GM12878 (cell line): ENCODE data around the gene PLA2G3. TPM values are rescaled to one million over a fixed set of nuclear protein-coding genes. Genes with fewer than 3 reads are reported as not detected.

Experiments
- ATAC-seq: fragments of 200-7000 bp; cut with Tn5 transposase; 3 replicates; pipeline ENCODE4 v1.9.1; 2020; ENCODE audit warnings: mild to moderate bottlenecking, moderate library complexity
- BruUV-seq: library from RNA; stranded (reverse); fragments of 400-500 nt; replicated peaks from 2 replicates; lab custom pipeline; 2021; lab: Mats Ljungman, UMichigan
- CTCF ChIA-PET: fragments of 300-600 bp; sonication (Branson Sonifier 250); formaldehyde crosslinking; extraction: SDS; loops from one replicate; lab custom pipeline; 2021; ENCODE audit warnings: inconsistent platforms; lab: Yijun Ruan, JAX
- POLR2A ChIA-PET: fragments of 350-600 bp; formaldehyde crosslinking; extraction: SDS; loops from one replicate; lab custom pipeline; 2021; ENCODE audit warnings: inconsistent platforms; lab: Charles Lee
- RAD21 ChIA-PET: fragments of 300-600 bp; sonication (Branson Sonifier 250); formaldehyde crosslinking; loops from one replicate; lab custom pipeline; 2023; ENCODE audit warnings: antibody characterized with exemption; ENCODE audit not compliant: unreplicated experiment; lab: Charles Lee
- SMC1A ChIA-PET: fragments of 300-600 bp; sonication (Branson Sonifier 250); formaldehyde crosslinking; loops from one replicate; lab custom pipeline; 2023; ENCODE audit not compliant: unreplicated experiment, uncharacterized antibody; lab: Charles Lee
- DNase-seq: peaks from one replicate; pipeline ENCODE4 v3.0.0-alpha.2; 2011; ENCODE audit warnings: low read depth, low spot score
- FAIRE-seq: peaks from 3 replicates; lab custom pipeline; 2011; peaks lifted over from hg19 to GRCh38; lab: Jason Lieb, UNC
- H2AFZ ChIP-seq: 2 replicates; pipeline ENCODE4 v1.6.0; 2011; ENCODE audit warnings: low read depth, low read length, control low read depth; ENCODE audit not compliant: control insufficient read depth
- H3K27ac ChIP-seq: 2 replicates; pipeline ENCODE4 v1.5.1; 2011; ENCODE audit warnings: control low read depth; ENCODE audit not compliant: control insufficient read depth, insufficient read depth
- H3K27me3 ChIP-seq, 2 experiments: replicated peaks in 1 of 2; 2 replicates each; pipeline versions ENCODE4 v1.6.0 to v1.6.1; 2011; ENCODE audit warnings: low read length in 1 of 2; ENCODE audit not compliant: control insufficient read depth in 2 of 2, insufficient read depth in 2 of 2
- H3K36me3 ChIP-seq, 2 experiments: 2 replicates each; pipeline ENCODE4 v1.5.1; 2011; ENCODE audit warnings: low read length in 1 of 2; ENCODE audit not compliant: control insufficient read depth in 2 of 2, insufficient read depth in 2 of 2
- H3K4me1 ChIP-seq: 2 replicates; pipeline ENCODE4 v1.6.1; 2011; ENCODE audit warnings: mild to moderate bottlenecking, low read length, moderate library complexity, mixed read lengths; ENCODE audit not compliant: control insufficient read depth, insufficient read depth
- H3K4me2 ChIP-seq: 2 replicates; pipeline ENCODE4 v1.6.0; 2011; ENCODE audit warnings: control low read depth; ENCODE audit not compliant: control insufficient read depth, insufficient read depth
- H3K4me3 ChIP-seq: fragments of 200-600 bp; sonication (generic); 2 replicates; pipeline ENCODE4 v1.5.1; 2016
- H3K79me2 ChIP-seq: 2 replicates; pipeline ENCODE4 v1.6.0; 2011; ENCODE audit warnings: low read length; ENCODE audit not compliant: control insufficient read depth, insufficient read depth
- H3K9ac ChIP-seq: 2 replicates; pipeline ENCODE4 v1.8.0; 2011; ENCODE audit warnings: low read length, control low read depth, mixed read lengths; ENCODE audit not compliant: control insufficient read depth, insufficient read depth
- H3K9me3 ChIP-seq: replicated peaks from 3 replicates; pipeline ENCODE4 v1.5.1; 2011; ENCODE audit warnings: mild to moderate bottlenecking, low read length; ENCODE audit not compliant: control insufficient read depth, insufficient read depth
- H4K20me1 ChIP-seq: 2 replicates; pipeline ENCODE4 v1.6.0; 2011; ENCODE audit not compliant: control insufficient read depth, insufficient read depth
- BMI1 ChIP-seq: fragments of 450-650 bp; IDR thresholded peaks from 2 replicates; pipeline ENCODE4 v1.6.1; 2016; ENCODE audit warnings: mild to moderate bottlenecking, moderate library complexity, borderline replicate concordance
- CREB1 ChIP-seq: IDR thresholded peaks from 2 replicates; pipeline ENCODE4 v1.6.1; 2012; ENCODE audit warnings: low read depth, mild to moderate bottlenecking, inconsistent platforms
- CREM ChIP-seq: IDR thresholded peaks from 2 replicates; pipeline ENCODE4 v1.6.1; 2014; ENCODE audit warnings: antibody characterized with exemption, low read depth
- DPF2 ChIP-seq: fragments of 450-650 bp; IDR thresholded peaks from 2 replicates; pipeline ENCODE4 v1.6.1; 2017; ENCODE audit warnings: mild to moderate bottlenecking
- GATAD2B ChIP-seq: fragments of 450-650 bp; conservative IDR thresholded peaks from 2 replicates; pipeline ENCODE4 v1.6.1; 2017; ENCODE audit warnings: low read depth, mild to moderate bottlenecking, moderate library complexity
- HDAC6 ChIP-seq: fragments of 200-600 bp; sonication (generic); IDR thresholded peaks from one replicate; pipeline ENCODE4 v1.8.0; 2017; ENCODE audit warnings: antibody characterized with exemption; ENCODE audit not compliant: unreplicated experiment
- HSF1 ChIP-seq: fragments of 150-350 bp; IDR thresholded peaks from 2 replicates; pipeline ENCODE4 v1.6.1; 2014; ENCODE audit warnings: mild to moderate bottlenecking, low read depth, low read length
- JUNB ChIP-seq: IDR thresholded peaks from 2 replicates; pipeline ENCODE4 v1.6.1; 2016; ENCODE audit warnings: antibody characterized with exemption, mild to moderate bottlenecking
- MXI1 ChIP-seq: fragments of 150-350 bp; IDR thresholded peaks from 2 replicates; pipeline ENCODE4 v1.6.1; 2011; ENCODE audit warnings: low read depth, mild to moderate bottlenecking, inconsistent platforms, low read length, improper control_type of control experiment
- RAD51 ChIP-seq: fragments of 450-650 bp; IDR thresholded peaks from 2 replicates; pipeline ENCODE4 v1.6.1; 2016; ENCODE audit warnings: moderate library complexity, mild to moderate bottlenecking, inconsistent platforms
- SREBF2 ChIP-seq: IDR thresholded peaks from 2 replicates; pipeline ENCODE4 v1.6.1; 2012; ENCODE audit warnings: mild to moderate bottlenecking, low read length
- WGBS: methylation state at CpG from one replicate; pipeline ENCODE4 v1.1.6; 2016; ENCODE audit warnings: low lambda C conversion rate; ENCODE audit not compliant: insufficient replicate concordance, insufficient coverage; ENCODE audit errors: missing lambda C conversion rate; 5-methylcytosine and 5-hydroxymethylcytosine counted together
- in situ Hi-C: fragments of 300-500 bp; cut with MboI; formaldehyde crosslinking; loops from 9 replicates; pipeline ENCODE4 v1.14.3; 2018; ENCODE audit warnings: mixed read lengths
- intact Hi-C: fragments of 100-400 bp; cut with micrococcal nuclease; formaldehyde crosslinking; loops from one replicate; pipeline ENCODE4 v1.14.2; 2022; ENCODE audit not compliant: unreplicated experiment
- polyA plus RNA-seq, 11 experiments: library from polyadenylated mRNA; depleted of rRNA in 4 of 11; unstranded in 6 of 11; stranded (reverse) in 5 of 11; fragments of >200 nt; fragmentation: Nextera tagmentation in 4 of 11; fragmentation: Illumina TruSeq in 1 of 11; extraction: Ambion mirVana in 4 of 11; extraction: Trizol in 1 of 11; gene quantifications; 1 replicate in 1 of 11; 2 replicates in 10 of 11; pipeline versions ENCODE4 v1.2.1 to v1.2.3, GENCODE V29; 2011 to 2016; ENCODE audit warnings: inconsistent platforms in 2 of 11, missing spikeins in 2 of 11, low read depth in 1 of 11
- total RNA-seq, 4 experiments: library from RNA; depleted of rRNA in 3 of 4; stranded (reverse); fragments of >200 nt in 3 of 4; fragmentation: Illumina TruSeq in 1 of 4; extraction: Trizol in 1 of 4; gene quantifications; 2 replicates each; pipeline versions ENCODE4 v1.2.1 to v1.2.3, GENCODE V29; 2013 to 2021
- TF ChIP-seq, protein P1 (sequence below): IDR thresholded peaks from 2 replicates; pipeline ENCODE4 v1.6.1; 2011; ENCODE audit warnings: low read depth, mild to moderate bottlenecking, low read length, moderate library complexity, borderline replicate concordance; ENCODE audit errors: extremely low read depth

Gene PLA2G3
- total and polyA plus RNA-seq, 10 of the 15 experiments (the other 5 are each of a cell fraction or from before 2014, with no cell fraction given): 0.04 TPM; not detected in 9

DNA sequence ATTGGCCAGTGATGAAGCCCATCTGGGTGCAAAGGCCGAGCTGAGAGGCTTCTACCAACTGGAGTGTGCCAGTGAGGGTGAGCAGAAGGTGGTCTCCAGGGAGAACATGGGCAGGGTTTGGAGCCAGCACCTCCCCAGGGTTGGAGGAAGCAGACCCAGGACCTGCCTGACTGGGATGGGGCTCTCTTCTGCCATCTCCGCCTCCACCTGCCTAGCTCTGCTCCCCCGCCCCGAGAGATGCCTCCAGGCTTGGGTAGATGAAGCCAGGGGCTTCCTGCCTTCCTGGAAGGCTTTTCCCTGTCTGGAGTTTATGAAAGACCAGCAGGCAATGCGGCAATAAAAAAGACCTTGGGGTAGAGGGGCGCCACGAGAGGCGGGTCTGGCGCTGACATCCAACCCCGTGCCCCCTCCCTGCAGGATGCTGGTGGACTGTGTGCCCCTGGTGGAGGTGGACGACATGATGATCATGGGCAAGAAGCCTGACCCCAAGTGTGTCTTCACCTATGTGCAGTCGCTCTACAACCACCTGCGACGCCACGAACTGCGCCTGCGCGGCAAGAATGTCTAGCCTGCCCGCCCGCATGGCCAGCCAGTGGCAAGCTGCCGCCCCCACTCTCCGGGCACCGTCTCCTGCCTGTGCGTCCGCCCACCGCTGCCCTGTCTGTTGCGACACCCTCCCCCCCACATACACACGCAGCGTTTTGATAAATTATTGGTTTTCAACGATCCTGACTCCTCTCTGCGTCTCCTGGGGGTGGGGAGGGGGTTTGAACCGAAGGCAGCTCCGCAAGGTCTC, 36.2 kb downstream of the PLA2G3 start (continued):
- TF ChIP-seq HSF1: no peak
- TF ChIP-seq GATAD2B: no peak
- TF ChIP-seq, all 136 proteins: peak for 0

- TF ChIP-seq BMI1 (no peak), HSF1 (no peak), JUNB (no peak), RAD51 (no peak), SREBF2 (no peak), HDAC6 (no peak), CREB1 (no peak), CREM (no peak), DPF2 (no peak), MXI1 (no peak)
- TF ChIP-seq, protein P1, sequence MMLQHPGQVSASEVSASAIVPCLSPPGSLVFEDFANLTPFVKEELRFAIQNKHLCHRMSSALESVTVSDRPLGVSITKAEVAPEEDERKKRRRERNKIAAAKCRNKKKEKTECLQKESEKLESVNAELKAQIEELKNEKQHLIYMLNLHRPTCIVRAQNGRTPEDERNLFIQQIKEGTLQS: no peak
- no peaks in the 10 kb centered on the region for H3K79me2 ChIP-seq
- H4K20me1 ChIP-seq: no peaks in the 10 kb centered on the region
- H3K36me3 ChIP-seq: no peaks in the 10 kb centered on the region
- H3K4me1 ChIP-seq: no peaks in the 10 kb centered on the region; the same call in 1 of the 2 replicates
- no peak overlapping the region for H2AFZ ChIP-seq
- H3K4me2 ChIP-seq: no peak overlapping the region
- ATAC-seq (no peak), FAIRE-seq (no peak), DNase-seq (no peak)
- no peaks in the 10 kb centered on the region for H3K9me3 ChIP-seq
- no peaks in the 10 kb centered on the region for H3K27me3 ChIP-seq
- no TSS peak for BruUV-seq
- ChIA-PET POLR2A (no interaction called here), SMC1A (no interaction called here), RAD21 (no interaction called here), CTCF (no interaction called here)
- intact Hi-C loops (no loop called here), in situ Hi-C loops (no loop called here)
- WGBS: 53% methylated on average over 2 of the region's 2 CpGs
- no peak overlapping the region for H3K4me3 ChIP-seq
- no peak overlapping the region for H3K9ac ChIP-seq
- no peak overlapping the region for H3K27ac ChIP-seq
Measured at GRCh38 chr22:31103111-31103510, 37.2 kb downstream of the PLA2G3 start.
